CD4-positive, alpha-beta T cell treated with Interleukin-10 for 1 hour (primary cell): ENCODE data around the gene MAPKBP1.

ENCODE experiments used
- DNase-seq: peaks from one replicate; pipeline ENCODE4 v3.0.0-alpha.2; 2020

Gene MAPKBP1

DNA sequence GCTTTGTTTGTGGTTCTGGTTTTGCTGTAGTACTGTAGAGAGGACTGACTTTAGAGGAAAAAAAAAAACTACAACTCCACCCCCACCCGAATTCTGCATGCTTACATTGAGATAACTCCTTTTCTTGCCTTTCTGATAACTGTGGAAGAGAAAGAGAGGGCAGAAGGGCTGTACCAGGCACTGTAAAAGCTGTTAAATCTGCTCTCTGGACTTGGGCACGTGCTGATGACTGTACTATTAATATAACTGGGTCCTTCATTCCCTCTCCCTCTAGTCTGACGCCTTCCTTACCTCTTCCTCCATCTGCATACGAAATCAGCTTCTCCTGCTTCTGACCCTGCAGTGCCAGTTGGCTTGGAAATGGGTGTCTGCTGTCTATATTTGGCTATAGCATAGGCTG is 15.0 kb downstream of the MAPKBP1 start:
- no peak for DNase-seq

DNA sequence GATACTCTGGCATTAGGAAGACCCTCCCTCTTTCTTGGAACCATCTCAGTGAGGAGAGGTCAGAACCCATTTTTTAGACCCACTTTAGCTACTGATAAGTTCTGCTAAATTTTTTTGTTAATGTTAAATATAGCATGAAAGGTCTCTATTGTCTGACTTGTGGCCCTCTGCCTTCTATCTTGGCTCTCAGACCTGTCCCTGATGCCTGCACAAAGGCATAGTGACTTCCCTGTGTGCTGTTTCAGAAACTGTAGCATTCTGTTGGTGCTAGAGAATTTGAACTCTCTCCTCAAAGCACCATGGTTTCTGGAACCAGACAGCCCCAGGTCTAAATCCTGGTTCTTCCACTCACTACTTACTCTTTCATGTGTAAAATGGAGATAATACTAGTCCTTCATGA is 15.4 kb downstream of the MAPKBP1 start:
- DNase-seq: no peak

DNA sequence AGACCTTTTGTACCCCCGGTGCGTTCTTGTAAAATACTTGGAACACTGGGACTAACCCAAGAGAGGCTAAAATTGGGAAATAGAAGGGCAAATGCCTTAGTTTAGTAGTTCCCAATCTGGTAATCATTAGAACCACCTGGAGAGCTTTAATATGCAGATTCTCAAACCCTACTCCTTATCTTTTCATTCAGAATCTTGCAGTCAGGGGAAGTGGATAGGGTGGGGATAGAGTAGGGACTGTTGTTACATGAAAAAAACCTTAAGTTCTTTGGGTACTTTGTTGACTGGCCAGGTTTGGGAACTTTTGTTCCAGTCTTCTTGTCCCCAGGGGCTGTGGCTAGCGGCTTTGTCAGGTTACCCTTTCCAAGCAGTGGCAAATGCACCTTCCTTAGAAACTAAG is 15.9 kb downstream of the MAPKBP1 start:
- DNase-seq: no peak

DNA sequence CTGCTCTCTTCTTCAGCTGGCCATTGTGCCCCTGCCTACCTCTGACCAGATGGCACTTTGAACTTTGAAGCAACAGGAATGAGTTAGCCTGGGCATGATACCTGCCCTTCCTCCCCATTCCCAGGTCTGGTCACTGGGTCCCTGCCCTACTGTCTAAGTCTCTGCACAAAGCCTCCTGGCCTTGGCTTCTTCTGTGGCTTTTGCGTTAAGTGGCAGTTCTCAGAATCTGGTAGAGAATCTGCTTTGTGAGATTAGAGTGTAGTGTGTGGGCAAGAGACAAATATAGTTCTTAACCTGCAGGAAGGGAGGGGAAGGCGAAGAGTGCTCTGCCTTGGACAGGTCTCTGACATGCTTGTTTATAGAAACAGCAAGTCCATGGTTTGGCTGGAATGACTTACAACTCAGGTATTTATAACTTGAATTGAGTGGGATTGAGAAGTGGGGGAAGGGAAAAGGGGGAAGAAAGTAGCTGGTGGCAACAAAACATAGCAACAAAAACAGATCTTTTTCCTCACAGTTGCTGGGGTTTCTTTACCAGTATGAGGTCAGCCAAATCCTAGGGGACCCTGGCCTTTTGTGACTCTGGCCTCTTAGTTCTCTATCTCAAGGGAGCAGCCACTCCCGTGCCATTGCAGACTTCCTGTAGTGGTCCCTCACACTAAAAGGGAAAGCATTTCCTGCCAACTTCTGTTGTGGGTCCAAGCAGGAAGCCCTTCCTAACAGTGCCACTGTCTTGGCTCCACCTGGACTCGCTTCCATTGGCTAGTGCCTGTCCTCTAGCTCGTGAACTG is 16.7 kb downstream of the MAPKBP1 start:
- no peak for DNase-seq

DNA sequence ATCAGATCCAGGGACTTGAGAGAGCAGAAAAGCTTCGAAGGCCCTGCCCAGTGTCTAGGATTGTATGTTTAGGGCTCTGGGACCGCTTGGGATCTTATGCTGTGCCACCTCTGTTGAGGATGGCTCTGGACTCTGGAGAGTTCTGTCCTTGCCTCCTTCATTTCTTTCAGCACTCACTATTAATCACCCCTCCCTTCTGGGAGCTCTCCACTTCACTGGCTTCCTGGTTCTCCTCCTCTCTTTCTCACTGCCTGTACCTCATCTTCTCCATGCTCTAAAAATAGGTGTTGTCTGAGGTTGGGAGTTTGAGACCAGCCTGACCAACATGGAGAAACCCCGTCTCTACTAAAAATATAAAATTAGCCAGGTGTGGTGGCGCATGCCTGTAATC is 17.3 kb downstream of the MAPKBP1 start:
- DNase-seq: no peak

DNA sequence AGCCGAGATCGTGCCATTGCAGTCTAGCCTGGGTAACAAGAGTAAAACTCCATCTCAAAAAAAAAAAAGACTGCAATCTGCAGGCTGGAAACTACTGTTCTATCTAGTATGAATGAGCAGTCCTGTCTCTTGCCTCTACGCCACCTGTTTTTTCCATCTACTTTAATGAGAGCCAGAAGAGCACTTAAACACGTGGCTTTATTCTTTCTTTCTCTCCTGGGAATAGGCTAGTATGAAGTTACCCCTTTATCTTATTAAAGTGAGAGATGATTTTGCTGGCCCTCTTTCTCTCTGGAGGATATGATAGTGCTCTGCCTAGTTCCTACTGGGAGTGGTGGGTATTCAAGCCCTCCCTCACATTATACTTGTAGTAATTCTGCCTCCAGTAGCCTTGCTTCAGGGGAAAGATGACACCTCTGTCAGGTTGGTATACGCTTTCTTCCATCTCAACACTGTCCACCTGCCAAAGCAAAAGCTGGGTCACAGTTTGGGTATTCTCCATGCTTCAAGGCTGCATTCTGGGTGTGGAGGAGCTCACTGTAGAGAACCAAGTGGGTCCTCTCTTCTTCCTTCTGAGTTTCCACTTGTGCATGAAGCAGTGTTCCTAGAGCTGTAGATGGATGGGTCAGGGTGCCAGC is 17.8 kb downstream of the MAPKBP1 start:
- no peak for DNase-seq

DNA sequence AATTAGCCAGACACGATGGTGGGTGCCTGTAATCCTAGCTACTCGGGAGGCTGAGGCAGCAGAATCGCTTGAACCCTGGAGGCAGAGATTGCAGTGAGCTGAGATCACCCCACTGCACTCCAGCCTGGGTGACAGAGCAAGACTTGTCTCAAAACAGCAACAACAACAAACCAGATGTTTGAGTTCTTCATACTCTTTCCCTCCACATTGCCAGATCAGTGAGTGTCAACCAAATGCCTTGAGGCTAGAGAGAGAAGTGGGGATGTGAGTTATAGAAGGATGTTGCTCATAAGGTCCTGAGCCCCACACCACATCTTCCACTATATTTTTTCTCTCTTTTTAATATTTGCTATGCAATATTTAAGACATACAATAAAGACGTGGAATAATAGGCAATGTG is 19.8 kb downstream of the MAPKBP1 start:
- DNase-seq: no peak

DNA sequence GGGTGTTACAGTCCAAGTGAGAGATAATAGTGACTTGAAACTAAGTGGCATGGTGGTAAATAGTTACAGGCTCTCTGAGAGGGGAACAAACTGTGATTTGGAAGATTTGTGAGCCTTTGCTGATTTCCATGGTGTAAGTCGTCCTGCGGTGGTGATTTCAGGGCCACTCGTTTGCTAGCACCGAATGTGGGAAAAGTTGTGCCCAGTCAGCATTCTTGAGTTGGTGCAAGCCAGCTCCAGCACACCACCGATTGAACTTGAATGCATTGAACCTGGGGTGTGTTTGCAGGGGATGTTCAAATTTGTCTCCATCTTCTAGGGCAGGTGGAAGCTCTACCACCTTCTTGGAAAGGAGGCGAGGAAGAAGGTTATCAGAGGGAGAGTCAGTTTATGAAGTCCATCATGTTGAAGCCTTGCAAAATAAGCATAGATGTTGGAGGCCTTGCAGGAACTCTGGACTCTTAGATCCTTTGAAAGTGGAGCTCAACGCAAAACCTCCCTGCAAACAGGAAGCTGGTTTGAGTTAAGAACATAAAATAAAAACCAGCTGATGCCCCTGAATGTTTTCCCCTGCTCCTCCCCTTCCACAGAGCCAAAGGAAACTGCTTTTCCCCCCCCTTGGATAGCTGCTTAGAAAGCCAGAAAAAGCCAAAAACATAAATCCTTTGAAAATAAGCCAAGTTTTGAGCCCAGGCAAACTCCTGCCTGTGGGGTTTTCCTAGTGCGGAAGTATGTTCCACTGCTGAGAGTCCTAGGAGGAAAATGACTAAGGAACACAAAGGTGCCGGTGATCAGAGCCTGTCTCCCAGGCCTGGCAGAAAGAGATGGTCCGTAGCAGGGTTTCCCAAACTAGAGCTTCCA is 21.9 kb downstream of the MAPKBP1 start:
- no peak for DNase-seq

DNA sequence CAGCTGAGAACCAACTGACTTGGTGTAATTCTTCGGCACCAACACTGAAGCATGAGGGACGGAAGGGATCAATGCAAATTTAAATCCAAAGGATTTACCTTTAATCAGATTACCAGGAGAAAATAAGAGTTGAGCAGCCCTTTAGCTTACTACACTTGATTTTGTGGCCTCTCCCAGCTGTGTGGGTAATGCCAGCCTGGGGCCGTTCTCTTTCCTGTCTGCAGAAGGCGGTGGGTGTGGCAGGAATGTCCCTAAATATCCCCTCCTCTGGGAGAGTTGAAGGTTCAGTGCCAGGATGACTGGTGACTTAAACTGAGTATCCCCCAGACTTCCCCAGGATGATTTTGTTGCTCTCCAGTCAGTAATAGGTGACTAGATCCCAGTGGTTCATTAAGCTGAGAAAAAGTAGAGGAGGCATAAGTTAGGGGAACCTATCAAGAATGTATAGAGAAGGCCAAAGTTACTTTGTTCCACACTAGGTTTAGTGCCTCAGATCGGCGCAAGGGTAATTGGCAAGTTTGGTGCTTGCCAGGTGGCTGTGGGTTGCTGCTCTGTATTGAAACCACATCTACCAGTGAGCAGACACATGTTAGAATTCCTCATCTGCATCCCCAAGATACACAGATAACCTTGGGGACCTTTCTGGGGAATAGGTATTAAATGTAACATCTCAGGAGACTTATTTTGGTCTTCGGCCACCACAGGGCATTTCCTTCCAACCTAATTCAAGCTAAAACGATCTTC is 23.1 kb downstream of the MAPKBP1 start:
- DNase-seq: no peak

DNA sequence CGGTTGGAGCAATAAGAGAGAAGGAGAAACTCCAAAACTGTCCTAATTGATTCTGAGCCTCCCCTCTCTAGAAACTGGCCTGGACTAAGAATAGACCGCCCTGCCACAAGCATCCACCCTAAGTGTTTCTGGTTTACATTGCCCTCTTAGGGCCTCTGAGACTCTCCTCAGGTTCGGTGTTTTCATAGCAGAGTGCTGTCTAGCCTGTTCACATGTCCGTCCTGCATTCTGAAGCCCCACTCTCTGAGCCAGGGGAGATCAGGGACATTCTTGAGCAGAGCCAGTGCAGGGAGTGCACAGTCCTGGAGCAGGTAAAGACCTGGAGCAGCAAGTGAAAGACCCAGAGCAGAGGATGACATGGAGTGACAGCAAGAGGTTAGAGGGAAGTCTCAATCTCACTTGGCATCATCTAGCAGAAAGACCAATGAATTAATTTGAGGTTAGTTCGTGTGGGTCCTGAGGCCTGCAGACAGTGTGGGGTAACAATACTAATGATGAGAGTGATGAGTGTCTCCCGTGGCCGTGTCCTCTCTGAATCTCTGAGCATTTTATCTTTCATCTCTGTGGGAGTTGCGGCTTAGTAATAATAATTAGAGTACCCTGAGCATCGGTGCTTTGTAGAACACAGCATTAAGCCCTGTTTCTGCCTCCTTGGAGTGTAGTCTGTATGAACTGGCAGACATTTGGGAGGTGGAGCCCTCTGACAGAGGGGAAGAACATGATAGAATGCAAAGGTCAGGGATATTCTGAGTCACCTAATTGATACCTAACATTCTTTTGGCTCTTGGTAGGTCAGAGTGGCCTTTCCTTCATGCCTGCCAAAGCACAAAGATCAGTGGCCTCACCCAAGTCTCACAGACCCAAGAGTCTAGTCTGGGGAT is 24.6 kb downstream of the MAPKBP1 start:
- no peak for DNase-seq

DNA sequence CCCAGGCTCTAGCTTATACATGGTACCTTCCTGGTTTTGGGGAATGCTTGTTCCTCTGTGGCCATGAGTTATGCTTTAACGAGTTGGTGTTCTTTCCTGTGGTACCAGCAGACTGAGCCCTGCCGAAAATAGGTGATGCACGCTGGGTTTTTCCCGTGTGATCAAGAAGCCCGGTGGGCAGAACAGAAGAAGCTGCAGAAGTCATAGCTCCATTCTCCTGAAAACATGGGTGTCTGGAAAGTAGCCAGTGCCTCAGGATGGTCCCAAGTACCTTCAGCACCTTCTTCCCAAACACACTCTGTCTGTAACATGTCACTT is 25.2 kb downstream of the MAPKBP1 start:
- DNase-seq: no peak

DNA sequence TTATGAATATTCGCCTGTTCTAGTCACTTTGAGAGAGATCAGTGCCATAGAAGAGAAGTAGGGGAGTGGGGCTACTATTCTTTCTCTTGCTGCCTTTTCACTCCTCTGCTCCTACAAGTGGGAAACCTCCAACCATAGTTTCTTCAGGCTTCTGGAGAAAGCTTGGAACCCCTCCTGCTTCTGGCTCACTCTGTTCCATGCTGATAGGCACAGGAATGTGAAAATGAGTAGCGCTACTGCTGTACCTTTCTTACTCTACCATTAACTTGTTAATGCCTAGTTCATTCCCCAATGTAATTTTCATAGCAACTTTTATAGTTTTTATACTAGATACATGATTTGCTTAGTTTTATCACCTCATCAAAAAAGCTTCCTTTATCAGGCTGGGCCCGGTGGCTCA is 26.9 kb downstream of the MAPKBP1 start:
- no peak for DNase-seq

DNA sequence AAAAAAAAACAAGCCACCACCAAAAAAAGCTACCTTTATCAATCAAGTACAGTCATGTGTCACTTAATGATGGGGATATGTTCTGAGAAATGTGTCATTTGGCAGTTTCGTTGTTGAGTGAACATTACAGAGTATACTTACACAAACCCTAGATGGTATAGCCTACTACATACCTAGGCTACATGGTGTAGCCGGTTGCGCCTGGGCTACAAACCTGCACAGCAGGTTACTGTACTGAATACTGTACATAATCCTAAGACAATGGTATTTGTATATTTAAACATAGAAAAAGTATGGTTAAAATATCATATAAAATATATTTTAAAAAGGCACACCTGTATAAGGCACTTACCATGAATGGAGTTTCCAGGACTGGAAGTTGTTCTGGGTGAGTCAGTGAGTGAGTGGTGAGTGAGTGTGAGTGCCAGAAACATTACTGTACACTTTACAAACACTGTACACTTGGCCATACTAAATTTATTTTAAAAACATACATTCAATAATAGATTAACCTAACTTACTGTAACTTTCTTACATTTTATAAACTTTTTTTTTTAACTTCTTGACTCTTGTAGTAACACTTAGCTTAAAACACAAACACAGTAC is 27.7 kb downstream of the MAPKBP1 start:
- no peak for DNase-seq

DNA sequence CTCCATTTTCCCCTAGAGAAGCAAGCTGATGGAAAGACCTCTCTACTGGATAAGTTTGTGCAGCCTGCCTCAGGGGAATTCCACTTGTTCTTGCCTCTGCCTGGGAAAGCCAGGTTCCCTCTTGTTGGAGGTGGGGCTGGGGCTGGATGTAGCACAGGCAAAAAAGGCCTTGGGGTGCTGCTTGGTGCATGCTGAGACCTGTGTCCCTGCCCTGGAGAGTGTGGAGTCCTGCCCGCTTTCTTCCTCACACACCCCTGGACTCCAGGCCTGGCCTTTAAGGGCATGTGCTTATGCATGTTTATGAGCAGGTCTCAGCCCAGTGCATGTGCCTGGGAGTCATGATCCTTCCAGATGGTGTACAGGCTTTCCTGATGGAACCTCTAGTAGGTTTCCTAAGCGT is 30.1 kb downstream of the MAPKBP1 start:
- no peak for DNase-seq

DNA sequence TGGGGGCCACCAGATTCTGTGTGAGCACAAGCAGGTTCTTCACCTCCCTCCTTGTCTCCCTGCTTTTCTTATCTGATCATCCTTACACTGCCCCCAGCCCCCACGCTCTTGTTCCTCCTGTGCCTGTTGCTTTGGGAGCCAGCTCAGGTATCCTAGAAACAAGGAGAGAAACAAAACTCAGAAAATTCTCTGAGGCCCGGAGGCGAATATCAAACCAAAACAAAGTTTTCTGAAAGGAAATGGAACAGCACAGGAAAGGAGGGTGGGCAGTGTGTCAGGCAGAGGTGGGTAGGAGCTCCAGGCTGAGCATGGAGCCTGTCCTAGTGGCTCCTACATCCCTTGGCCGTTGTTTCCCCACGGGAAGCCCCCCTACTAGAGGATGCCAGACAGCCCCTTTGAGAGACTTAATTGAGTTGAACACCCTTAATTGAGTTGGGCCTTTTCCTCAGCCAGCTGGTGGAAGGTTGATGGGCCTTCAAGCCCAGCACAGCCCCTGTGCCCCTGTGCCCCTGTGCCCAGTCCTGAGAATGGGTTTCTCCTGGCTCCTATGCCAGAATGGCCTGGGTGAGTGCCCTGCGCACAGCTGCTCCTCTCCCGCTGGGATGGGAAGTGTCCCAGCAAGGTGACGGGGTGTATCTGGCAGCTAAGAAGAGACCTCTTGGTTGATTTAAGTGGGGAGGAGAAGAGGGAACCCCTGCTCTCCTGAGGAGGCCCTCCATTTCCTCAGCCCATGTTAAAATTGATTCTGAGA is 30.8 kb downstream of the MAPKBP1 start:
- no peak for DNase-seq

DNA sequence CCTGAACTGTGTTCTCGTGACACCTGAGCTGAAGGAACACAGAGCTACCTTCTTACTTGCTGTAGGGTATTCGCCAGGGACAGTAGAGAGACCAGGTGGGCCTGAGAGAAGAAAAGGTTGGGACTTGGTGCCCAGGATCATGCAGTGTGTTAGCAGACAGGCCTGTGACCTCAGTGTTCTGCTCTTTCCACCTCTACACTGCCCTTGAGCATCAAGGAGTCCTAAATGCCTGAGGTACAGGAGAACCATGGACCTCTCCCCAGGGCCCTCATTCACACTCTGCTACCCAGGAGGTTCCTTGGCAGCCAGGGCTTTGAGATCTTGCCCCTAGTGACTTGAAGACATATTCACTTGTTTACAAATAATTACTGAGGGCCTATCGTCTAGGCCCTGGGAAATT is 31.4 kb downstream of the MAPKBP1 start:
- DNase-seq: no peak

DNA sequence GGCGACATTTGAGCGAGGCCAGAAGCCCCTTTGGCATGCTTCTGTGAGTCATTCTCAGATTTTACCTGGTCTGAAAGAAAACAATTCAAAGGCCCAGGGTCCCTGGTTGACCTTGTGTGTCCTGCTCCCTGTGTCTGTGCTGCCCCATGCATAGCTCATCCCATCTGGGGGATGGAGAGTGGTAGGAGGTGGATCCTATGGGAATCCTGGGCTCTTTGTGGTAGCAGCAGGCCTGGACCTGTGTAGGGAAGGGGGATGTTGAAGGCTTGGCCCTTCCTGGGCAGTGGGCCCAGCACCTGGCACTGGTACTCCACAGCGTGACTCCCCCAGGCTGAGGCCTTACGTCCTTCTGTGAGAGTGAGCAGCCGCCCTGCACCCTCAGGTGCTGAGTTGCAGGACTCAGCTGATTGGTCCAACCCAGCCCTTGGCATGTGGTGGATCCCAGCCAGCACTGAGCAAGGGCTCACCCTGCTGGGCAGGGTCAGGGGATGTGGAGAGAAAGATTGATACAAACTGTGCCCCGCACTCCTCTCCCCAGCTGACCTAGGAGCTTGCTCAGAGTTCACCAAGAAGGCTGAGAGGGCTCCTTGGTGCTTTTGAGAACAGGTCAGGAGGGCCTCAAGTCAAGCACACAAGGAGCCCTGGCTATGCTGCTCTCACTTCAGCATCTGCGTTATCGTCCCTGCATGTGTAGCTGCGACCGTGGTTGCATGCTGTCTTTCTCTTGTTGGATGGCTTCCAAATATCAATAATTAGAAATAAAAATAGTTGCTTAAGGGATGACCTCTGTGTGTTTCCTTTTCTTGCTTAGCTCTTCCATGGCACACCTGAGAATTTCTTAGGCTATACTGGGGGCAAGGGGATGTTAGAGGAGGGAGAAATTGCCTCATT is 32.3 kb downstream of the MAPKBP1 start:
- DNase-seq: no peak

DNA sequence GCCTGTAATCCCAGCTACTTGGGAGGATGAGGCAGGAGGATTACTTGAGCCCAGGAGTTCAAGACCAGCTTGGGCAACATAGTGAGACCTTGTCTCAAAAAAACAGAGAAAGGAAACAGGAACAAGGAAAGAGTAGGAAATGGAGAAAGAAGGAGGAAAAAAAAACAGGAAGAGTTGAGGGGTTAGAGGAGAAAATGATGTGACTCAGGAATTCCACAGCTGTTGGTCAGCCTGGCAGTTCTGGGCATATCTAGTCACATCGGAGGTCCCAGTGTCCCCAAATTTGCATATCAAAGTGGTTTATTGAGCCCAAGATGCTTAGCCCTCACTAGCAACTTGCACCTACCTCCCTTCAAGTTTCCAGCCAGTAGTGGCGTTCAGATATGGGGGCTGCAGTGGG is 34.8 kb downstream of the MAPKBP1 start:
- DNase-seq: no peak

DNA sequence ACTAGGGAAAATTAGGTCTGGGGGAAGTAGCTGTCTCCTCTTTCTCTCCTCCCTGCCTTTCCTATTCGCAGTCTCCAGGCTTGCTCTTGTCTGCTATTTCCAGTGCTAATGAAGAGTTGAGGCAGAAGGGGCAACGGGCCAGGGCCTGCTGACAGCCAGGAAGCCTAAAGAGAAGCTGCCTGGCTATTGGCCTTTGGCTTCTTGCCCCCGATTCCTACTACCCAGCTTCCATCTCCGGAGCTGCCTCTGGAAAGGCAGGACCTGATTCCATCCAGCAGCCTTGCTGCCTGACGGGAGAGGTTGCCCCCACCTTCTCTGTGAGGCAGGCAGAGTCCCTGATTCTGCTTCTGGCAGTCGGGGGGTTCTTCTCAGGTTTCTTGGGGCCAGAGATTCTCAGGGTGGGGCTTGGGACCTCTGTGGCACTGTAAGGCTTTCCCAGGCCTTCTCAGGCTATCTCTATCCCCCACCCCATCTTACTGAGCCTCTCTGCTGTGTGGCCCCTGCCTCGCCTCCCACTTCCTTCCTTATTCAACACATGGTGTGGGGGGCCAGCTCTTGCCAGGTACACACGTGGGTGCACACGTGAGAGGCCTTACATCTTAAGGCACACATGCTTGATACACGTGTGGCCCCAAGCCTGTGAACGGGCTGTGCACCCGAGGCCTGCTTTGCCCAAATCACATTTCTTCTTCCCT is 35.4 kb downstream of the MAPKBP1 start:
- no peak for DNase-seq
